SK-N-SH (cell line): Measurements from ENCODE around the gene SAMD4B. TPM values are rescaled to one million over a fixed set of nuclear protein-coding genes. Genes with fewer than 3 reads are reported as not detected.

Experiments used
- CTCF ChIA-PET: fragments of 300-600, 350-600 bp; formaldehyde crosslinking; extraction: SDS; loops from one replicate; lab custom pipeline; 2021; lab: Yijun Ruan, JAX
- POLR2A ChIA-PET: fragments of 350-600 bp; sonication (Branson Sonifier 250); formaldehyde crosslinking; extraction: SDS; loops from one replicate; lab custom pipeline; 2020; ENCODE audit warnings: antibody characterized with exemption, inconsistent platforms; lab: Yijun Ruan, JAX
- DNase-seq: peaks from one replicate; pipeline ENCODE4 v3.0.0; 2012
- H2AFZ ChIP-seq: fragments of 200-600 bp; sonication (generic); 2 replicates; pipeline ENCODE4 v1.8.1; 2016; ENCODE audit warnings: antibody characterized with exemption, mild to moderate bottlenecking, low read depth
- H3F3A ChIP-seq: fragments of 200-600 bp; sonication (generic); replicated peaks from 2 replicates; pipeline ENCODE3; 2016; ENCODE audit warnings: antibody characterized with exemption, mild to moderate bottlenecking; ENCODE audit not compliant: insufficient read depth
- H3K27ac ChIP-seq, 2 experiments: fragments of 200-500 bp in 1 of 2; fragments of 200-600 bp in 1 of 2; sonication (Bioruptor generic) in 1 of 2; sonication (generic), shearing (Covaris generic) in 1 of 2; 2 replicates each; pipeline versions ENCODE4 v1.5.1 to v1.6.1; 2014 to 2016; ENCODE audit warnings: low read depth in 2 of 2, inconsistent platforms in 1 of 2, low read length in 1 of 2, mild to moderate bottlenecking in 1 of 2, mixed read lengths in 1 of 2
- H3K27me3 ChIP-seq: fragments of 200-600 bp; sonication (generic), shearing (Covaris generic); 2 replicates; pipeline ENCODE4 v1.6.1; 2016; ENCODE audit warnings: mixed run types; ENCODE audit not compliant: insufficient read depth
- H3K36me3 ChIP-seq, 2 experiments: fragments of 200-500 bp in 1 of 2; fragments of 200-600 bp in 1 of 2; sonication (Bioruptor generic) in 1 of 2; sonication (generic) in 1 of 2; replicated peaks in 1 of 2; 2 replicates each; pipeline versions ENCODE3 to v1.5.1; 2014 to 2016; ENCODE audit warnings: low read length in 1 of 2, mild to moderate bottlenecking in 1 of 2; ENCODE audit not compliant: insufficient read depth in 2 of 2, control insufficient read depth in 1 of 2
- H3K4me1 ChIP-seq, 2 experiments: fragments of 200-500 bp in 1 of 2; fragments of 200-600 bp in 1 of 2; sonication (Bioruptor generic) in 1 of 2; sonication (generic), shearing (Covaris generic) in 1 of 2; 2 replicates each; pipeline versions ENCODE4 v1.5.1 to v1.6.1; 2014 to 2016; ENCODE audit warnings: low read depth in 1 of 2, low read length in 1 of 2, mixed run types in 1 of 2; ENCODE audit not compliant: insufficient read depth in 2 of 2, control insufficient read depth in 1 of 2
- H3K4me2 ChIP-seq: fragments of 200-600 bp; sonication (generic), shearing (Covaris generic); 2 replicates; pipeline ENCODE4 v1.6.1; 2017; ENCODE audit warnings: mixed run types
- H3K4me3 ChIP-seq, 2 experiments: fragments of 200-500 bp in 1 of 2; fragments of 200-600 bp in 1 of 2; sonication (Bioruptor generic) in 1 of 2; sonication (generic), shearing (Covaris generic) in 1 of 2; 2 replicates each; pipeline versions ENCODE4 v1.5.1 to v1.8.1; 2014 to 2016; ENCODE audit warnings: low read depth in 2 of 2, inconsistent platforms in 1 of 2, low read length in 1 of 2, mild to moderate bottlenecking in 1 of 2, mixed read lengths in 1 of 2, moderate library complexity in 1 of 2
- H3K79me2 ChIP-seq: fragments of 200-600 bp; sonication (generic); 2 replicates; pipeline ENCODE4 v1.8.1; 2017; ENCODE audit warnings: mild to moderate bottlenecking; ENCODE audit not compliant: insufficient read depth
- H3K9ac ChIP-seq: fragments of 200-600 bp; sonication (generic); 2 replicates; pipeline ENCODE4 v1.6.1; 2017; ENCODE audit warnings: mixed run types
- H3K9me2 ChIP-seq: fragments of 200-600 bp; sonication (generic); 2 replicates; pipeline ENCODE4 v1.6.1; 2017; ENCODE audit warnings: mixed run types
- H3K9me3 ChIP-seq: fragments of 200-600 bp; sonication (generic); 2 replicates; pipeline ENCODE4 v1.6.1; 2017; ENCODE audit warnings: mixed run types, mild to moderate bottlenecking, moderate library complexity
- H4K20me1 ChIP-seq: fragments of 200-600 bp; sonication (generic); 2 replicates; pipeline ENCODE4 v1.6.1; 2017; ENCODE audit warnings: mild to moderate bottlenecking, mixed run types; ENCODE audit not compliant: insufficient read depth
- CHD2 ChIP-seq: fragments of 150-350 bp; IDR thresholded peaks from 2 replicates; pipeline ENCODE4 v1.6.1; 2018; ENCODE audit warnings: low read length; ENCODE audit not compliant: partially characterized antibody
- EZH2phosphoT487 ChIP-seq: fragments of 200-600 bp; sonication (generic); IDR thresholded peaks from 2 replicates; pipeline ENCODE4 v1.6.1; 2017; ENCODE audit warnings: low read depth, mixed run types, mild to moderate bottlenecking, antibody characterized with exemption, moderate library complexity, borderline replicate concordance
- FOXJ3 ChIP-seq: sonication (generic); formaldehyde crosslinking; IDR thresholded peaks from 2 replicates; pipeline ENCODE4 v1.5.1; 2020; ENCODE audit warnings: mild to moderate bottlenecking, missing genetic modification reagents
- MEF2A ChIP-seq: IDR thresholded peaks from 2 replicates; pipeline ENCODE4 v1.4.0; 2012; ENCODE audit warnings: low read depth, borderline replicate concordance
- NFIC ChIP-seq: IDR thresholded peaks from 2 replicates; pipeline ENCODE4 v1.4.0; 2012; ENCODE audit warnings: borderline replicate concordance
- NRF1 ChIP-seq: IDR thresholded peaks from 2 replicates; pipeline ENCODE4 v1.6.1; 2012; ENCODE audit warnings: low read depth, mild to moderate bottlenecking, low read length
- POLR2AphosphoS5 ChIP-seq: IDR thresholded peaks from 2 replicates; pipeline ENCODE4 v1.6.1; 2012; ENCODE audit warnings: low read depth, low read length
- RXRA ChIP-seq: IDR thresholded peaks from 2 replicates; pipeline ENCODE4 v1.4.0; 2012; ENCODE audit warnings: low read depth, mild to moderate bottlenecking, borderline replicate concordance
- SIN3A ChIP-seq: IDR thresholded peaks from 2 replicates; pipeline ENCODE4 v1.6.1; 2012; ENCODE audit warnings: low read depth, mild to moderate bottlenecking, low read length, moderate library complexity, borderline replicate concordance
- SMC3 ChIP-seq: IDR thresholded peaks from 2 replicates; pipeline ENCODE4 v1.6.1; 2012; ENCODE audit warnings: low read depth, low read length, improper control_type of control experiment
- TAF1 ChIP-seq: IDR thresholded peaks from 2 replicates; pipeline ENCODE4 v1.6.1; 2012; ENCODE audit warnings: low read depth, mild to moderate bottlenecking, low read length, moderate library complexity, borderline replicate concordance
- TCF12 ChIP-seq: IDR thresholded peaks from 2 replicates; pipeline ENCODE4 v1.4.0; 2012
- ZBTB33 ChIP-seq: IDR thresholded peaks from 2 replicates; pipeline ENCODE4 v1.4.0; 2012; ENCODE audit warnings: low read depth, borderline replicate concordance
- whole genome bisulfite sequencing: methylation state at CpG from one replicate; pipeline ENCODE4 v1.1.6; 2017; ENCODE audit warnings: low lambda C conversion rate; 5-methylcytosine and 5-hydroxymethylcytosine counted together
- polyA plus RNA-seq, 3 experiments: library from polyadenylated mRNA; depleted of rRNA; stranded (reverse); fragments of >200 nt; gene quantifications; 2 replicates each; pipeline ENCODE4 v1.2.3, GENCODE V29; 2012

The SAMD4B gene
- polyA plus RNA-seq, 1 of the 3 experiments (the other 2 are of a cell fraction), result 83.0 TPM

- no peaks in the 10 kb centered on the region for H3K4me1 ChIP-seq
- no peak for TF ChIP-seq POLR2AphosphoS5
- no peak for TF ChIP-seq TCF12
- no peak for TF ChIP-seq SMC3
- H3K9ac ChIP-seq, result no peak overlapping the region
- H3K4me3 ChIP-seq, result no peak overlapping the region
- ChIA-PET POLR2A (no interaction called here), CTCF (interaction anchor here (1.3 kb wide), 1 partner anchor 42 kb away, joined by 5 read pairs; no protein-coding TSS in a partner anchor)
- peaks cover 67 to 74% of the 10 kb centered on the region in 2 experiments for H3K36me3 ChIP-seq
- H3K79me2 ChIP-seq, result peaks cover 29% of the 10 kb centered on the region
- H3K27me3 ChIP-seq, result no peaks in the 10 kb centered on the region
- 95% methylated on average over 3 of the region's 3 CpGs for WGBS
- H3K9me3 ChIP-seq, result no peaks in the 10 kb centered on the region
- 0 out of 2 replicates have a peak, but pooled peaks cover 11% of the 10 kb centered on the region for H4K20me1 ChIP-seq
- no peak overlapping the region for H3K4me2 ChIP-seq
- no peaks in the 10 kb centered on the region for H3K9me2 ChIP-seq
- no peak overlapping the region for H3K27ac ChIP-seq
- no peak for DNase-seq
- no peaks in the 10 kb centered on the region for H3F3A ChIP-seq
- no peak overlapping the region for H2AFZ ChIP-seq
Observed at GRCh38 chr19:39356073-39356472, 13.9 kb downstream of the SAMD4B start.

DNA sequence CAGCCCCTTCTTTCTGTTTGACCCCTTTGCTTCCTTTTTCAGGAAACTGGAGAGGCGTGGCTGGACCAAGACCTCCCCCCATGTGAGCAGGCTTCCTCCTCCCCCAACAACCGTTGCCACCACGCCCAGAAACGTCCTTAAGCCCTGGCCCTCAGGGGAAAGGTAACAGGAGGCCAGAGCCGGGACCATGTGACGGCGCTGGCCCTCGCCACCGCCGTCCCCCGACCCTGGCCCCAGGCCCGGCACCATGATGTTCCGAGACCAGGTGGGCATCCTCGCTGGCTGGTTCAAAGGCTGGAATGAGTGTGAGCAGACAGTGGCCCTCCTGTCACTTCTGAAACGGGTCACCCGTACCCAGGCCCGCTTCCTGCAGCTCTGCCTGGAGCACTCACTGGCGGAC is 14.4 kb downstream of the SAMD4B start:
- CTCF ChIA-PET, result interaction anchor here (1.3 kb wide), 1 partner anchor 41 kb away, joined by 5 read pairs; no protein-coding TSS in a partner anchor
- Histone ChIP-seq H3K4me3 (no peak overlapping the region), H3K4me2 (no peak overlapping the region), H3K4me1 (no peaks in the 10 kb centered on the region), H2AFZ (no peak overlapping the region), H3K36me3 (peaks cover 66 to 70% of the 10 kb centered on the region in 2 experiments), H3K9ac (no peak overlapping the region), H3K27ac (no peak overlapping the region), H3K79me2 (peaks cover 25% of the 10 kb centered on the region), H3K9me3 (no peaks in the 10 kb centered on the region), H4K20me1 (0 out of 2 replicates have a peak, but pooled peaks cover 10% of the 10 kb centered on the region), H3K27me3 (no peaks in the 10 kb centered on the region), H3K9me2 (no peaks in the 10 kb centered on the region), H3F3A (no peaks in the 10 kb centered on the region)
- POLR2A ChIA-PET, result no interaction called here
- DNase-seq, result no peak
- TF ChIP-seq MEF2A, result no peak
- no peak for TF ChIP-seq FOXJ3 (CRISPR knock-in tag)
- TF ChIP-seq RXRA, result no peak
- no peak for TF ChIP-seq NFIC
- 92% methylated on average over 8 of the region's 18 CpGs for WGBS

DNA sequence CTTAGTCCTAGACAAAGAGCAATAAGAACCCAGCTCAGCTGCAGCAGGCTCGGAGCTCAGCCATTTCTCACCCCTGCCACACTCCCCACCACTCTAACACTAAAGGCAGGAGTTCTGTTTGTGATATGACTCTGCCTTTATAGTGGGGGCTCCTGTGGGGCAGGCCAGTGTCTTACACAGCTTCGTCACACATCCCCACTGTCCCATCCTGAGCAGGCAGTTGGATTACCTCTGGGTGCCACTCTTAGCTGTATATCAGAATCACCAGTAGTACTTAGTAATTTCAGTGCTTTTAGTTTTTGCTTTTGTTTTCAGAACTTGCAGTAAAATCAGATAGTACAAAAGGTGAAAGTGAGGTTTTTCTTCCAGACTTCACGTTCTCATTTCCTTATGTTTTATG is 16.8 kb downstream of the SAMD4B start:
- POLR2A ChIA-PET, result interaction anchor here (1.1 kb wide), 1 partner anchor 9 kb away, joined by 3 read pairs; no protein-coding TSS in a partner anchor
- H3K9me3 ChIP-seq, result no peaks in the 10 kb centered on the region
- H3K9ac ChIP-seq, result no peak overlapping the region
- no peak overlapping the region for H3K27ac ChIP-seq
- 97% methylated on average over 3 of the region's 3 CpGs for WGBS
- peaks cover 10% of the 10 kb centered on the region for H3K79me2 ChIP-seq
- H3K4me2 ChIP-seq, result no peak overlapping the region
- no peaks in the 10 kb centered on the region for H3K27me3 ChIP-seq
- H2AFZ ChIP-seq, result no peak overlapping the region
- H3F3A ChIP-seq, result peaks cover 12% of the 10 kb centered on the region
- no peak for TF ChIP-seq SIN3A
- no peak for TF ChIP-seq EZH2phosphoT487
- no peak for TF ChIP-seq TAF1
- TF ChIP-seq NRF1, result no peak
- no peak for TF ChIP-seq ZBTB33
- no peak for TF ChIP-seq CHD2
- H4K20me1 ChIP-seq, result peaks cover 3% of the 10 kb centered on the region; the same call in 1 of the 2 replicates
- DNase-seq, result no peak
- H3K36me3 ChIP-seq, result peaks cover 44 to 59% of the 10 kb centered on the region in 2 experiments
- CTCF ChIA-PET, result no interaction called here
- H3K4me3 ChIP-seq, result no peak overlapping the region
- H3K9me2 ChIP-seq, result no peaks in the 10 kb centered on the region
- H3K4me1 ChIP-seq, result peaks cover 6 to 9% of the 10 kb centered on the region in 2 experiments; a peak in 2 of 4 replicates
